ENCODE data around the gene FHL2.

- TF ChIP-seq ELF4 (IDR thresholded peaks at IDR 0.05): no peak
- no peak for TF ChIP-seq ARNT (IDR thresholded peaks at IDR 0.05)
- TF ChIP-seq BHLHE40 (IDR thresholded peaks at IDR 0.05; ENCODE audit: borderline replicate concordance): no peak
- TF ChIP-seq TARDBP (IDR thresholded peaks at IDR 0.05): no peak
Measured at GRCh38 chr2:105442721-105443120, 43.9 kb upstream of the FHL2 start.
